Sigmoid colon (tissue), 7 donors: ENCODE measurements around the gene UBE2QL1. TPM values are rescaled to one million over a fixed set of nuclear protein-coding genes. Genes with fewer than 3 reads are reported as not detected.

ENCODE experiments used
- DNase-seq: peaks from one replicate; pipeline ENCODE4 v3.0.0-alpha.2; 2019
- H3K27ac ChIP-seq, 4 donors: fragments of 200-600 bp; sonication (generic); one replicate each; pipeline ENCODE4 v1.5.1; 2016 to 2019; ENCODE audit warnings: mild to moderate bottlenecking in 1 of 4
- H3K27me3 ChIP-seq, 3 donors: fragments of 200-600 bp; sonication (generic); one replicate each; pipeline ENCODE4 v1.5.1; 2019; ENCODE audit warnings: mild to moderate bottlenecking in 1 of 3
- H3K36me3 ChIP-seq, 4 donors: fragments of 200-600 bp; sonication (generic); one replicate each; pipeline ENCODE4 v1.5.1; 2016 to 2019
- H3K4me1 ChIP-seq, 4 donors: fragments of 200-600 bp; sonication (generic); one replicate each; pipeline ENCODE4 v1.5.1; 2017 to 2019
- H3K4me3 ChIP-seq, 4 donors: fragments of 200-600 bp; sonication (generic); one replicate each; pipeline ENCODE4 v1.5.1; 2017 to 2019; ENCODE audit warnings: mild to moderate bottlenecking in 2 of 4, moderate library complexity in 1 of 4
- H3K9me3 ChIP-seq, 4 donors: fragments of 200-600 bp in 3 of 4; sonication (generic) in 3 of 4; one replicate each; pipeline versions ENCODE4 v1.5.1 to v1.6.1; 2013 to 2019
- EP300 ChIP-seq, 4 donors: sonication (generic); formaldehyde crosslinking; IDR thresholded peaks; one replicate each; pipeline ENCODE4 v1.6.1; 2017; ENCODE audit warnings: antibody characterized with exemption in 4 of 4
- POLR2A ChIP-seq, 2 donors: fragments of 450-650 bp; IDR thresholded peaks; one replicate each; pipeline ENCODE4 v1.6.1; 2016; ENCODE audit warnings: antibody characterized with exemption in 2 of 2, mild to moderate bottlenecking in 2 of 2, moderate library complexity in 2 of 2
- POLR2AphosphoS5 ChIP-seq, 4 donors: sonication (generic); formaldehyde crosslinking; IDR thresholded peaks; one replicate each; pipeline ENCODE4 v1.6.1; 2017; ENCODE audit warnings: antibody characterized with exemption in 4 of 4
- WGBS, 2 donors: extraction: QIAGEN DNeasy Blood & Tissue Kit; methylation state at CpG; one replicate each; pipeline ENCODE4 v1.1.7; 2013; 5-methylcytosine and 5-hydroxymethylcytosine counted together
- intact Hi-C: fragments of 100-400 bp; cut with DNase I; formaldehyde crosslinking; loops from one replicate; pipeline ENCODE4 v1.15.1; 2023
- polyA plus RNA-seq, 3 donors: library from polyadenylated mRNA; stranded (reverse); fragments of 200-250 nt; gene quantifications; one replicate each; pipeline ENCODE4 v1.2.3, GENCODE V29; 2013
- total RNA-seq, 4 donors: library from RNA; depleted of rRNA; stranded (reverse); fragments of >200 nt; gene quantifications; one replicate each; pipeline ENCODE4 v1.1.0, GENCODE V29; 2016
- TF ChIP-seq, protein P1 (sequence below), 4 experiments: fragments of 450-650 bp in 3 of 4; fragments of 200-600 bp in 1 of 4; IDR thresholded peaks; one replicate each; pipeline ENCODE4 v1.5.1; 2016 to 2019; ENCODE audit warnings: antibody characterized with exemption in 4 of 4, mild to moderate bottlenecking in 3 of 4, moderate library complexity in 2 of 4
- donor health status: healthy with polysubstance abuse.
- donor health status: Bipolar disorder and iron deficiency.
- donor health status: healthy.

UBE2QL1 gene
- total and polyA plus RNA-seq, 7 donors, result under 0.01 to 5.5 (median 3.6) TPM

DNA sequence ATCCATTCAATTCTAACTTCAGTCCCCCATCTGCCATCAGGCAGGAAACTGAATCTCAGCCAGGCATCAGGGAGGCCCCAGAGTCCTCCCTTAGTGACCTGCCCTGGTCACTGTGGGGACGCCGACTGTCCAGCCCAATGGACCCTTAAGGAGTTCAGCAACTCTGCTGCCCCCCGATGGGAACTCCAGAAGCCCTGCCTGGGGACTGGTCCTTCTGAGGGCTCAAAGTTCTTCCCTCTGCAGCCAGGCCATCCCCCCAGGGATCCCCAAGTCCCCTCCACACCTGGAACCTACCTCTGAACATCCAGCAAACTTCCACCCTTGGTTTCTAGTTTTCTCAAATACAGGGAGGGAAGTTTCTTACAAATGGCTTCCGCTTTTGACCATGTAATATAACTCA lies 76.8 kb downstream of the UBE2QL1 start:
- 86 to 89% methylated on average over 4 of the region's 4 CpGs for WGBS, 2 donors

GRCh38 chr5:6525910-6526309 lies 77.3 kb downstream of the UBE2QL1 start:
- H3K4me3 ChIP-seq, result no peak overlapping the region
- no peaks in the 10 kb centered on the region for H3K9me3 ChIP-seq
- no peaks in the 10 kb centered on the region for H3K36me3 ChIP-seq
- H3K4me1 ChIP-seq, result no peaks in the 10 kb centered on the region
- 32 to 59% methylated on average over 9 of the region's 9 CpGs for WGBS, 2 donors
- TF ChIP-seq, protein P1, sequence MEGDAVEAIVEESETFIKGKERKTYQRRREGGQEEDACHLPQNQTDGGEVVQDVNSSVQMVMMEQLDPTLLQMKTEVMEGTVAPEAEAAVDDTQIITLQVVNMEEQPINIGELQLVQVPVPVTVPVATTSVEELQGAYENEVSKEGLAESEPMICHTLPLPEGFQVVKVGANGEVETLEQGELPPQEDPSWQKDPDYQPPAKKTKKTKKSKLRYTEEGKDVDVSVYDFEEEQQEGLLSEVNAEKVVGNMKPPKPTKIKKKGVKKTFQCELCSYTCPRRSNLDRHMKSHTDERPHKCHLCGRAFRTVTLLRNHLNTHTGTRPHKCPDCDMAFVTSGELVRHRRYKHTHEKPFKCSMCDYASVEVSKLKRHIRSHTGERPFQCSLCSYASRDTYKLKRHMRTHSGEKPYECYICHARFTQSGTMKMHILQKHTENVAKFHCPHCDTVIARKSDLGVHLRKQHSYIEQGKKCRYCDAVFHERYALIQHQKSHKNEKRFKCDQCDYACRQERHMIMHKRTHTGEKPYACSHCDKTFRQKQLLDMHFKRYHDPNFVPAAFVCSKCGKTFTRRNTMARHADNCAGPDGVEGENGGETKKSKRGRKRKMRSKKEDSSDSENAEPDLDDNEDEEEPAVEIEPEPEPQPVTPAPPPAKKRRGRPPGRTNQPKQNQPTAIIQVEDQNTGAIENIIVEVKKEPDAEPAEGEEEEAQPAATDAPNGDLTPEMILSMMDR (IDR thresholded peaks at IDR 0.05), result no peak
- no peak for TF ChIP-seq POLR2AphosphoS5 (IDR thresholded peaks at IDR 0.05)
- TF ChIP-seq POLR2A (IDR thresholded peaks at IDR 0.05), result no peak
- no peak for TF ChIP-seq EP300 (IDR thresholded peaks at IDR 0.05)
- H3K27me3 ChIP-seq, result no peaks in the 10 kb centered on the region
- DNase-seq, result no peak
- H3K27ac ChIP-seq, result no peak overlapping the region
- intact Hi-C loops, result no loop called here

More for the DNA sequence above, 76.8 kb downstream of the UBE2QL1 start:
- H3K4me3 ChIP-seq, result no peak overlapping the region
- H3K9me3 ChIP-seq, result no peaks in the 10 kb centered on the region
- H3K36me3 ChIP-seq, result no peaks in the 10 kb centered on the region
- intact Hi-C loops, result no loop called here
- no peak for DNase-seq
- no peaks in the 10 kb centered on the region for H3K27me3 ChIP-seq
- H3K27ac ChIP-seq, result no peak overlapping the region
- TF ChIP-seq, protein P1 (IDR thresholded peaks at IDR 0.05), result no peak
- TF ChIP-seq POLR2A (IDR thresholded peaks at IDR 0.05) (no peak), EP300 (IDR thresholded peaks at IDR 0.05) (no peak), POLR2AphosphoS5 (IDR thresholded peaks at IDR 0.05) (no peak)
- H3K4me1 ChIP-seq, result no peaks in the 10 kb centered on the region

GRCh38 chr5:6527749-6528455 lies 79.2 kb downstream of the UBE2QL1 start:
- H3K36me3 ChIP-seq, result no peaks in the 10 kb centered on the region
- H3K4me3 ChIP-seq, result no peak overlapping the region
- no peak for DNase-seq
- TF ChIP-seq EP300 (IDR thresholded peaks at IDR 0.05) (no peak), POLR2AphosphoS5 (IDR thresholded peaks at IDR 0.05) (no peak), POLR2A (IDR thresholded peaks at IDR 0.05) (no peak)
- TF ChIP-seq, protein P1 (IDR thresholded peaks at IDR 0.05), result no peak
- H3K27ac ChIP-seq, result no peak overlapping the region
- H3K9me3 ChIP-seq, result no peaks in the 10 kb centered on the region
- WGBS, 2 donors, result 72 to 80% methylated on average over 12 of the region's 12 CpGs
- intact Hi-C loops, result no loop called here
- no peaks in the 10 kb centered on the region for H3K4me1 ChIP-seq
- no peaks in the 10 kb centered on the region for H3K27me3 ChIP-seq

DNA sequence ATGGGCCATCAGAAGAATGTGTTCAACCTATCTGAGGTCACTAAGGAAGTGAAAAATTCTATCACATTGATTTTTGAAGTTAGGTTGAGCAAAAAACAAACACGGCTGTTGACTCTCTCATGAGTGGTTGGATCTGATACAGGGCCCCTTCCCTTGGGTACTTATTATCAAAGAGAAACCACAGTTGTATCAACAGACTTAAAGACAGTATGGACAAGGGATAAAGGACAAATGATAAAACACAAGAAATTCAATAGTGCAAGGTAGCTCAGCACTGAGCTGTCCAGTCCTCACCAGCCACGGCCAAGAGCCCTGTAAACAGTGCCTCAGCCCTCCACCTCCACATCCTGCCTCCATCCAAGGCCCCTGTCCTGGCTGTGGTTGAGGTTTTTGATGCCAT lies 86.9 kb downstream of the UBE2QL1 start:
- no peak for DNase-seq
- Histone ChIP-seq H3K4me1 (peaks cover 0 to 10% (median 7%) of the 10 kb centered on the region in 4 donors), H3K9me3 (no peaks in the 10 kb centered on the region), H3K27me3 (no peaks in the 10 kb centered on the region), H3K36me3 (no peaks in the 10 kb centered on the region), H3K4me3 (no peak overlapping the region), H3K27ac (no peak overlapping the region)
- intact Hi-C loops, result no loop called here
- 49 to 77% methylated on average over 2 of the region's 2 CpGs for WGBS, 2 donors
- TF ChIP-seq EP300 (IDR thresholded peaks at IDR 0.05), result no peak
- TF ChIP-seq POLR2A (IDR thresholded peaks at IDR 0.05), result no peak
- TF ChIP-seq POLR2AphosphoS5 (IDR thresholded peaks at IDR 0.05), result no peak
- TF ChIP-seq, protein P1 (IDR thresholded peaks at IDR 0.05), result no peak
